Body of pancreas (tissue), 4 donors: ENCODE data around the gene POTEG.
"Not testable (repeated sequence)": the region's sequence is repeated elsewhere in the genome, so short reads cannot be mapped to it uniquely, and the experiment has no call there.

Source experiments
- POLR2A ChIP-seq, 3 donors: fragments of 450-650 bp; IDR thresholded peaks; one replicate each; pipeline ENCODE4 v1.6.1; 2016; ENCODE audit warnings: antibody characterized with exemption in 3 of 3, mild to moderate bottlenecking in 2 of 3
- TF ChIP-seq, protein P1 (sequence below), 7 experiments: fragments of 450-650 bp in 4 of 7; fragments of 200-600 bp in 3 of 7; sonication (generic) in 3 of 7; IDR thresholded peaks; one replicate each; pipeline ENCODE4 v1.5.1; 2016 to 2019; ENCODE audit warnings: antibody characterized with exemption in 7 of 7

GRCh38 chr14:19380137-19380536 lies 54.0 kb downstream of the POTEG start:
- TF ChIP-seq, protein P1, sequence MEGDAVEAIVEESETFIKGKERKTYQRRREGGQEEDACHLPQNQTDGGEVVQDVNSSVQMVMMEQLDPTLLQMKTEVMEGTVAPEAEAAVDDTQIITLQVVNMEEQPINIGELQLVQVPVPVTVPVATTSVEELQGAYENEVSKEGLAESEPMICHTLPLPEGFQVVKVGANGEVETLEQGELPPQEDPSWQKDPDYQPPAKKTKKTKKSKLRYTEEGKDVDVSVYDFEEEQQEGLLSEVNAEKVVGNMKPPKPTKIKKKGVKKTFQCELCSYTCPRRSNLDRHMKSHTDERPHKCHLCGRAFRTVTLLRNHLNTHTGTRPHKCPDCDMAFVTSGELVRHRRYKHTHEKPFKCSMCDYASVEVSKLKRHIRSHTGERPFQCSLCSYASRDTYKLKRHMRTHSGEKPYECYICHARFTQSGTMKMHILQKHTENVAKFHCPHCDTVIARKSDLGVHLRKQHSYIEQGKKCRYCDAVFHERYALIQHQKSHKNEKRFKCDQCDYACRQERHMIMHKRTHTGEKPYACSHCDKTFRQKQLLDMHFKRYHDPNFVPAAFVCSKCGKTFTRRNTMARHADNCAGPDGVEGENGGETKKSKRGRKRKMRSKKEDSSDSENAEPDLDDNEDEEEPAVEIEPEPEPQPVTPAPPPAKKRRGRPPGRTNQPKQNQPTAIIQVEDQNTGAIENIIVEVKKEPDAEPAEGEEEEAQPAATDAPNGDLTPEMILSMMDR (IDR thresholded peaks at IDR 0.05) = not testable (repeated sequence)
- TF ChIP-seq POLR2A (IDR thresholded peaks at IDR 0.05) = not testable (repeated sequence)
